Mammary epithelial cell (primary cell): ENCODE data around the gene TIAM2.

Experiments
- EZH2 ChIP-seq: IDR thresholded peaks from 2 replicates; pipeline ENCODE4 v1.6.1; 2012; ENCODE audit warnings: low read length, inconsistent platforms, borderline replicate concordance
- TF ChIP-seq, protein P1 (sequence below), 2 donors: IDR thresholded peaks in 1 of 2; conservative IDR thresholded peaks in 1 of 2; 2 replicates each; pipeline ENCODE4 v1.5.1; 2011 to 2012; ENCODE audit warnings: inconsistent platforms in 2 of 2, low read length in 2 of 2, mild to moderate bottlenecking in 2 of 2, control low read depth in 1 of 2, low read depth in 1 of 2; ENCODE audit not compliant: insufficient read depth in 1 of 2; ENCODE audit errors: extremely low read depth in 1 of 2

GRCh38 chr6:154953644-154954043, 41.5 kb upstream of the TIAM2 start:
- TF ChIP-seq, protein P1, sequence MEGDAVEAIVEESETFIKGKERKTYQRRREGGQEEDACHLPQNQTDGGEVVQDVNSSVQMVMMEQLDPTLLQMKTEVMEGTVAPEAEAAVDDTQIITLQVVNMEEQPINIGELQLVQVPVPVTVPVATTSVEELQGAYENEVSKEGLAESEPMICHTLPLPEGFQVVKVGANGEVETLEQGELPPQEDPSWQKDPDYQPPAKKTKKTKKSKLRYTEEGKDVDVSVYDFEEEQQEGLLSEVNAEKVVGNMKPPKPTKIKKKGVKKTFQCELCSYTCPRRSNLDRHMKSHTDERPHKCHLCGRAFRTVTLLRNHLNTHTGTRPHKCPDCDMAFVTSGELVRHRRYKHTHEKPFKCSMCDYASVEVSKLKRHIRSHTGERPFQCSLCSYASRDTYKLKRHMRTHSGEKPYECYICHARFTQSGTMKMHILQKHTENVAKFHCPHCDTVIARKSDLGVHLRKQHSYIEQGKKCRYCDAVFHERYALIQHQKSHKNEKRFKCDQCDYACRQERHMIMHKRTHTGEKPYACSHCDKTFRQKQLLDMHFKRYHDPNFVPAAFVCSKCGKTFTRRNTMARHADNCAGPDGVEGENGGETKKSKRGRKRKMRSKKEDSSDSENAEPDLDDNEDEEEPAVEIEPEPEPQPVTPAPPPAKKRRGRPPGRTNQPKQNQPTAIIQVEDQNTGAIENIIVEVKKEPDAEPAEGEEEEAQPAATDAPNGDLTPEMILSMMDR (conservative IDR thresholded peaks at IDR 0.05 in 1 of 2, IDR thresholded peaks at IDR 0.05 in 1 of 2; ENCODE audit: extremely low read depth in 1 of 2, insufficient read depth in 1 of 2, low read depth in 1 of 2, low read length in 2 of 2) = no peak
- no peak for TF ChIP-seq EZH2
